A549 (cell line): Measurements from ENCODE around the gene UNC45A. TPM values are rescaled to one million over a fixed set of nuclear protein-coding genes. Genes with fewer than 3 reads are reported as not detected.

ENCODE experiments used
- ATAC-seq, 2 experiments: fragments of 200-7000 bp in 1 of 2; fragments of >200 bp in 1 of 2; cut with Nextera tagmentation in 1 of 2; cut with Tn5 transposase in 1 of 2; 3 replicates each; pipeline versions ENCODE4 v1.8.0 to v1.9.1; 2018 to 2020; ENCODE audit warnings: mild to moderate bottlenecking in 1 of 2, moderate library complexity in 1 of 2
- CTCF ChIA-PET: fragments of 300-600 bp; sonication (Branson Sonifier 250); formaldehyde crosslinking; extraction: SDS; loops from one replicate; lab custom pipeline; 2021; ENCODE audit warnings: antibody characterized with exemption, inconsistent platforms; lab: Yijun Ruan, JAX
- POLR2A ChIA-PET: fragments of 350-600 bp; formaldehyde crosslinking; extraction: SDS; loops from one replicate; lab custom pipeline; 2021; ENCODE audit warnings: antibody characterized with exemption, inconsistent platforms; lab: Yijun Ruan, JAX
- DNase-seq, 2 experiments: peaks; one replicate each; pipeline versions ENCODE4 v3.0.0 to v3.0.0-alpha.2; 2011 to 2016; ENCODE audit warnings: low read depth in 1 of 2, low spot score in 1 of 2
- FAIRE-seq: peaks from 2 replicates; lab custom pipeline; 2011; peaks lifted over from hg19 to GRCh38; lab: Jason Lieb, UNC
- H3K27ac ChIP-seq, 2 experiments: fragments of >200 bp; sonication (Bioruptor Twin); formaldehyde crosslinking; 3 replicates each; pipeline ENCODE4 v1.5.1; 2016 to 2017
- H3K4me1 ChIP-seq: fragments of >200 bp; sonication (Bioruptor Twin); formaldehyde crosslinking; 3 replicates; pipeline ENCODE4 v1.6.1; 2016
- H3K4me2 ChIP-seq: fragments of >200 bp; sonication (Bioruptor Twin); formaldehyde crosslinking; 3 replicates; pipeline ENCODE4 v1.6.1; 2016
- H3K4me3 ChIP-seq: fragments of >200 bp; sonication (Bioruptor Twin); formaldehyde crosslinking; 3 replicates; pipeline ENCODE4 v1.5.1; 2016
- H3K9me3 ChIP-seq: fragments of >200 bp; sonication (Bioruptor Twin); formaldehyde crosslinking; 3 replicates; pipeline ENCODE4 v1.6.1; 2016
- BHLHE40 ChIP-seq: IDR thresholded peaks from 2 replicates; pipeline ENCODE4 v1.6.1; 2012; ENCODE audit warnings: low read depth, low read length, inconsistent platforms
- CBX2 ChIP-seq: fragments of 200-600 bp; sonication (generic); IDR thresholded peaks from 2 replicates; pipeline ENCODE4 v1.6.1; 2016; ENCODE audit warnings: low read depth, mild to moderate bottlenecking, borderline replicate concordance
- CBX8 ChIP-seq: fragments of 200-600 bp; sonication (generic); IDR thresholded peaks from 2 replicates; pipeline ENCODE4 v1.6.1; 2016
- CTCF ChIP-seq: fragments of >200 bp; sonication (Bioruptor Twin); formaldehyde crosslinking; IDR thresholded peaks from 3 replicates; pipeline ENCODE4 v1.5.1; 2016
- EHF ChIP-seq: fragments of 250-450 bp; sonication (Bioruptor Pico); IDR thresholded peaks from 2 replicates; pipeline ENCODE4 v1.5.0; 2020; ENCODE audit warnings: mild to moderate bottlenecking
- EHMT2 ChIP-seq: fragments of 200-600 bp; sonication (generic); IDR thresholded peaks from 2 replicates; pipeline ENCODE4 v1.6.1; 2016; ENCODE audit warnings: antibody characterized with exemption, low read depth, mild to moderate bottlenecking, moderate library complexity
- ESRRA ChIP-seq: fragments of 150-350 bp; IDR thresholded peaks from 2 replicates; pipeline ENCODE4 v1.6.1; 2014; ENCODE audit warnings: mild to moderate bottlenecking, low read length, borderline replicate concordance
- FOSL2 ChIP-seq, 2 experiments: fragments of 450-650 bp in 1 of 2; fragments of >200 bp in 1 of 2; sonication (Bioruptor Twin) in 1 of 2; formaldehyde crosslinking; IDR thresholded peaks; 2 replicates each; pipeline versions ENCODE4 v1.5.0 to v1.6.1; 2016 to 2020; ENCODE audit warnings: mild to moderate bottlenecking in 1 of 2, moderate library complexity in 1 of 2
- HDAC2 ChIP-seq: fragments of 200-600 bp; sonication (generic); IDR thresholded peaks from 2 replicates; pipeline ENCODE4 v1.6.1; 2016
- HOXB5 ChIP-seq: fragments of 250-450 bp; sonication (Bioruptor Pico); IDR thresholded peaks from 2 replicates; pipeline ENCODE4 v1.5.0; 2020; ENCODE audit warnings: mild to moderate bottlenecking, moderate library complexity
- JUN ChIP-seq, 2 experiments: fragments of >200 bp; sonication (Bioruptor Twin); formaldehyde crosslinking; IDR thresholded peaks; 2 replicates in 1 of 2; 3 replicates in 1 of 2; pipeline ENCODE4 v1.6.1; 2016 to 2017
- KDM1A ChIP-seq: fragments of 200-600 bp; sonication (generic); IDR thresholded peaks from 2 replicates; pipeline ENCODE4 v1.6.1; 2016; ENCODE audit warnings: low read depth, mild to moderate bottlenecking
- MAFK ChIP-seq: fragments of 450-650 bp; IDR thresholded peaks from 2 replicates; pipeline ENCODE4 v1.6.1; 2014; ENCODE audit not compliant: partially characterized antibody
- NPAS2 ChIP-seq: fragments of 250-450 bp; sonication (Bioruptor Pico); IDR thresholded peaks from 2 replicates; pipeline ENCODE4 v1.8.0; 2022; ENCODE audit warnings: mild to moderate bottlenecking, moderate library complexity, borderline replicate concordance
- NR3C1 ChIP-seq: fragments of >200 bp; sonication (Bioruptor Twin); formaldehyde crosslinking; IDR thresholded peaks from 3 replicates; pipeline ENCODE4 v1.6.1; 2017
- PHF8 ChIP-seq: fragments of 200-600 bp; sonication (generic); IDR thresholded peaks from 2 replicates; pipeline ENCODE4 v1.6.1; 2016; ENCODE audit warnings: low read depth, mild to moderate bottlenecking, antibody characterized with exemption, moderate library complexity, borderline replicate concordance
- POLR2A ChIP-seq: IDR thresholded peaks from 2 replicates; pipeline ENCODE4 v1.6.1; 2012; ENCODE audit warnings: mild to moderate bottlenecking, low read length
- RCOR1 ChIP-seq: fragments of 150-350 bp; IDR thresholded peaks from 2 replicates; pipeline ENCODE4 v1.6.1; 2014; ENCODE audit warnings: antibody characterized with exemption, low read length, low read depth
- RFX5 ChIP-seq: fragments of 450-650 bp; IDR thresholded peaks from 2 replicates; pipeline ENCODE4 v1.7.1; 2014; ENCODE audit warnings: antibody characterized with exemption, mild to moderate bottlenecking, moderate library complexity
- SREBF2 ChIP-seq: fragments of 450-650 bp; IDR thresholded peaks from 2 replicates; pipeline ENCODE4 v1.6.1; 2014; ENCODE audit warnings: mild to moderate bottlenecking, moderate library complexity
- ZSCAN20 ChIP-seq: fragments of 250-450 bp; sonication (Bioruptor Pico); IDR thresholded peaks from 2 replicates; pipeline ENCODE4 v1.8.0; 2022; ENCODE audit warnings: mild to moderate bottlenecking, moderate library complexity
- WGBS: methylation state at CpG from one replicate; pipeline ENCODE4 v1.1.6; 2017; ENCODE audit errors: missing lambda C conversion rate; 5-methylcytosine and 5-hydroxymethylcytosine counted together
- polyA plus RNA-seq, 4 experiments: library from polyadenylated mRNA; depleted of rRNA in 3 of 4; stranded (reverse); fragments of >200 nt; fragmentation: RNase III in 1 of 4; extraction: RNeasy Plus Mini Kit Qiagen cat#74134 plus additional on column Dnase treatment in 1 of 4; gene quantifications; 2 replicates in 3 of 4; 3 replicates in 1 of 4; pipeline ENCODE4 v1.2.3, GENCODE V29; 2011 to 2017
- TF ChIP-seq, protein P1 (sequence below): IDR thresholded peaks from 2 replicates; pipeline ENCODE4 v1.6.1; 2012
- TF ChIP-seq, protein P2 (sequence below): fragments of 250-450 bp; sonication (Bioruptor Pico); IDR thresholded peaks from 2 replicates; pipeline ENCODE4 v1.5.0; 2021; ENCODE audit warnings: mild to moderate bottlenecking, moderate library complexity, borderline replicate concordance
- TF ChIP-seq, protein P3 (sequence below): IDR thresholded peaks from 2 replicates; pipeline ENCODE4 v1.6.1; 2012
- TF ChIP-seq, protein P4 (sequence below): fragments of >200 bp; sonication (Bioruptor Twin); formaldehyde crosslinking; IDR thresholded peaks from 2 replicates; pipeline ENCODE4 v1.6.1; 2016

Gene UNC45A
- polyA plus RNA-seq, 2 of the 4 experiments (the other 2 are of a cell fraction) = 48.2 to 80.4 TPM

GRCh38 chr15:90890839-90891238 lies 44.2 kb upstream of the UNC45A start:
- TF ChIP-seq HDAC2 (no peak), RFX5 (no peak), BHLHE40 (no peak), NPAS2 (CRISPR knock-in tag) (no peak), HOXB5 (CRISPR knock-in tag) (no peak), RCOR1 (no peak), NR3C1 (no peak)
- TF ChIP-seq, protein P1, sequence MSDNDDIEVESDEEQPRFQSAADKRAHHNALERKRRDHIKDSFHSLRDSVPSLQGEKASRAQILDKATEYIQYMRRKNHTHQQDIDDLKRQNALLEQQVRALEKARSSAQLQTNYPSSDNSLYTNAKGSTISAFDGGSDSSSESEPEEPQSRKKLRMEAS = no peak
- TF ChIP-seq, protein P2, sequence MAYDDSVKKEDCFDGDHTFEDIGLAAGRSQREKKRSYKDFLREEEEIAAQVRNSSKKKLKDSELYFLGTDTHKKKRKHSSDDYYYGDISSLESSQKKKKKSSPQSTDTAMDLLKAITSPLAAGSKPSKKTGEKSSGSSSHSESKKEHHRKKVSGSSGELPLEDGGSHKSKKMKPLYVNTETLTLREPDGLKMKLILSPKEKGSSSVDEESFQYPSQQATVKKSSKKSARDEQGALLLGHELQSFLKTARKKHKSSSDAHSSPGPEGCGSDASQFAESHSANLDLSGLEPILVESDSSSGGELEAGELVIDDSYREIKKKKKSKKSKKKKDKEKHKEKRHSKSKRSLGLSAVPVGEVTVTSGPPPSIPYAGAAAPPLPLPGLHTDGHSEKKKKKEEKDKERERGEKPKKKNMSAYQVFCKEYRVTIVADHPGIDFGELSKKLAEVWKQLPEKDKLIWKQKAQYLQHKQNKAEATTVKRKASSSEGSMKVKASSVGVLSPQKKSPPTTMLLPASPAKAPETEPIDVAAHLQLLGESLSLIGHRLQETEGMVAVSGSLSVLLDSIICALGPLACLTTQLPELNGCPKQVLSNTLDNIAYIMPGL (CRISPR knock-in tag) = no peak
- TF ChIP-seq, protein P3, sequence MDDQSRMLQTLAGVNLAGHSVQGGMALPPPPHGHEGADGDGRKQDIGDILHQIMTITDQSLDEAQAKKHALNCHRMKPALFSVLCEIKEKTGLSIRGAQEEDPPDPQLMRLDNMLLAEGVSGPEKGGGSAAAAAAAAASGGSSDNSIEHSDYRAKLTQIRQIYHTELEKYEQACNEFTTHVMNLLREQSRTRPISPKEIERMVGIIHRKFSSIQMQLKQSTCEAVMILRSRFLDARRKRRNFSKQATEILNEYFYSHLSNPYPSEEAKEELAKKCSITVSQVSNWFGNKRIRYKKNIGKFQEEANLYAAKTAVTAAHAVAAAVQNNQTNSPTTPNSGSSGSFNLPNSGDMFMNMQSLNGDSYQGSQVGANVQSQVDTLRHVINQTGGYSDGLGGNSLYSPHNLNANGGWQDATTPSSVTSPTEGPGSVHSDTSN = no peak
- ATAC-seq (no peak), FAIRE-seq (no peak), DNase-seq (no peak)
- no peaks in the 10 kb centered on the region for H3K9me3 ChIP-seq
- no peak overlapping the region for H3K4me3 ChIP-seq
- no peak overlapping the region for H3K4me2 ChIP-seq
- CTCF ChIA-PET = interaction anchor here (0.9 to 10.9 kb wide), 7 partner anchors 10 to 602 kb away, joined by 3 to 265 read pairs (median 7); partner anchors contain the start of genes HDDC3, MAN2A2 and UNC45A
- H3K4me1 ChIP-seq = no peaks in the 10 kb centered on the region
- no peak overlapping the region for H3K27ac ChIP-seq
- POLR2A ChIA-PET = no interaction called here
- WGBS = 44% methylated on average over 8 of the region's 12 CpGs

DNA sequence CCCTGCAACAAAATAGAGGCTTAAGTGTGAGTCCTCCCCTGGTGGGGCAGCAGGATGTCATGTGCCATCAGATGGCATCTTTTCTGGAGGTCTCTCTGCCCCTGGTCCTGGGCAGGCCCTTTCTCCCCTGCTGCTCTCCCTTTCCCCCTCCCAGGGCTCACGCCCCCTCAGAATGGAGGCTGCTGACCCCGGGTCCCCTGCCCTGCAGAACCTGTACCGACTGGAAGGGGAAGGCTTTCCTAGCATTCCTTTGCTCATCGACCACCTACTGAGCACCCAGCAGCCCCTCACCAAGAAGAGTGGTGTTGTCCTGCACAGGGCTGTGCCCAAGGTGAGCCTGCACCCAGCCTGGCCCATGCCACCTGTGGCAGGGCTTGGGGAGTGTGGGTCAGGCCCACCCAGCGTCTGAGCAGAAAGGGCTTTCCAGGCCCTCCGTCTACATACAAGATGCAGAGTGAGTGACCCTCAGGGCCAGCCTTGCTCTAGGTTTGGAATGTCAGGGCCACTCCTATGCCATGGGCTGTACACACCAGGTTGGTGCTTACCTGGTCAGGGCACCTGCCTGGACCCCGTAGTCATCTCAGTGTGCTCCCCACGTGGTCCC lies 43.6 kb upstream of the UNC45A start:
- 62% methylated on average over 8 of the region's 8 CpGs for WGBS
- POLR2A ChIA-PET = no interaction called here
- Histone ChIP-seq H3K4me3 (no peak overlapping the region), H3K4me1 (no peaks in the 10 kb centered on the region), H3K9me3 (no peaks in the 10 kb centered on the region), H3K4me2 (no peak overlapping the region), H3K27ac (no peak overlapping the region)
- no peak for DNase-seq
- CTCF ChIA-PET = interaction anchor here (1.2 to 16.8 kb wide), 4 partner anchors 9 to 602 kb away, joined by 3 to 326 read pairs (median 143); partner anchors contain the start of genes HDDC3 and UNC45A
- no peak for ATAC-seq
- no peak for FAIRE-seq
- TF ChIP-seq, protein P3 = no peak
- TF ChIP-seq, protein P4, sequence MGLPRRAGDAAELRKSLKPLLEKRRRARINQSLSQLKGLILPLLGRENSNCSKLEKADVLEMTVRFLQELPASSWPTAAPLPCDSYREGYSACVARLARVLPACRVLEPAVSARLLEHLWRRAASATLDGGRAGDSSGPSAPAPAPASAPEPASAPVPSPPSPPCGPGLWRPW = no peak
- TF ChIP-seq JUN (IDR thresholded peaks at IDR 0.05) = no peak

GRCh38 chr15:90892023-90892422 lies 43.1 kb upstream of the UNC45A start:
- Histone ChIP-seq H3K27ac (no peak overlapping the region), H3K4me2 (no peak overlapping the region), H3K4me1 (no peaks in the 10 kb centered on the region), H3K4me3 (no peak overlapping the region), H3K9me3 (no peaks in the 10 kb centered on the region)
- ChIA-PET POLR2A (no interaction called here), CTCF (interaction anchor here (1.0 to 16.8 kb wide), 4 partner anchors 14 to 146 kb away, joined by 3 to 326 read pairs (median 6); partner anchors contain the start of genes HDDC3 and UNC45A)
- ATAC-seq = no peak
- DNase-seq = no peak
- 79% methylated on average over 11 of the region's 11 CpGs for WGBS
- no peak for FAIRE-seq
- TF ChIP-seq FOSL2 (IDR thresholded peaks at IDR 0.05) (no peak), FOSL2 (CRISPR knock-in tag; IDR thresholded peaks at IDR 0.05) (no peak), HDAC2 (no peak), CBX8 (no peak), EHF (CRISPR knock-in tag) (no peak), ZSCAN20 (no peak), ESRRA (no peak), CBX2 (no peak), CTCF (no peak), MAFK (no peak), PHF8 (no peak), POLR2A (no peak), EHMT2 (no peak), SREBF2 (no peak), KDM1A (no peak), HOXB5 (CRISPR knock-in tag) (no peak)
- TF ChIP-seq, protein P2 (CRISPR knock-in tag) = no peak
